GM18505 (cell line): ENCODE results near the gene PITPNC1.

ENCODE experiments used
- ATAC-seq: cut with Tn5 transposase; IDR thresholded peaks from one replicate; pipeline ENCODE4 v1.9.1; 2021; ENCODE audit not compliant: unreplicated experiment
- POLR2A ChIP-seq: IDR thresholded peaks from 4 replicates; pipeline ENCODE4 v1.6.1; 2011; ENCODE audit warnings: borderline replicate concordance; ENCODE audit not compliant: insufficient read depth, insufficient read length; ENCODE audit errors: extremely low read depth

Gene PITPNC1

DNA sequence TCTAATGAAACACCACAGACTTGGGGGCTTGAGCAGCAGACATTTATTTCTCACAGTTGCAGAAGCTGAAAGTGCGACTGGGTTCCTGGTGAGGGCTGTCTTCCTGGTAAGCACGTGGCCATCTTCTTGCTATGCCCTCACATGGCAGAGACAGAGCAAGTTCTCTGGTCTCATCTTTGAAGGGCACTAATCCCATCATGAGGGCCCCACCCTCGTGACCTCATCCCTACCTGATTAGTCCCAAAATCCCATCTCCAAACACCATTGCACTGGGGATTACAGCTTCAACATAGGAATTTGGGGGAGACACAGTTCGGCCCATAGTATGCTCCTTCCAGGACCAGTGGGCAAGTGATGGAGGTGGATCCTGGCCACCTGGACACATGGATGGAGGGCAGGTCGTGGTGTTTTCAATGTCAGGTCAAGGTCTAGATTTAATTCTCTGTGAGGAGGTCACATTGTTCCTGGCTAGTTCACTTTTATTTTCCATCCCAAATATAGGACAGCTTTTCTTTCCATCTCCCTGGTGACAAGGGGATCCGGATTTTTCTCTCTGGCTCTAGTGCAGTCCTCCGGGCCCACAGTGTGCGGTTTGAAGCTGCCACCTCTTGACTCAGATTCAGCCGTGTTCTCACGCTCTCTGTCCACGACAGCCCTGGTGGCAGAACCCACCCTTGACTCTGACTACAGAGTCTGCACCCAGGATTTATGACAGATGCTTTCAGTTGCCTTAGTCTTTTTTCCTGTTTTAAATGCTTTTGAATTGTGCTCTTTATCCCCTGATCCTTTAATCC, 180.2 kb downstream of the PITPNC1 start:
- TF ChIP-seq POLR2A, result no peak
- no peak for ATAC-seq

DNA sequence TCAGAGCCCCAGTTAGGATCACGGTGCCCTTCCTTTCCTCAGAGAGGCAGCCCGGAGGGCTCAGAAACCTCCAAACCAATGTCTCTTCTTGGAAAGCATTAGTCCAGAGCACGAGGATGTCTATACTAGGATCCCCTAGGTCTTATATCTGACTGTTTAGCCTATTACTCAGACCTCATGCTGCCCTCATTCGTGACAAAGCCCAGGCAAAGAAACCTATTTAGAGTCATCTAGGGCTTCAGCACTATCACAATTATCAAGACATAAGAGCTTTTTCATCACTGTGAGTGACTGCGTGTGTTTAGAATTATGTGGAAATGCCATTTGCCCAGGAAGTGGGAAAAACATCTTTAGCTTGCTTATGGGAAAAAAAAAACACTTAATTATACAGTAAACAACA, 180.8 kb downstream of the PITPNC1 start:
- no peak for ATAC-seq
- TF ChIP-seq POLR2A, result no peak

DNA sequence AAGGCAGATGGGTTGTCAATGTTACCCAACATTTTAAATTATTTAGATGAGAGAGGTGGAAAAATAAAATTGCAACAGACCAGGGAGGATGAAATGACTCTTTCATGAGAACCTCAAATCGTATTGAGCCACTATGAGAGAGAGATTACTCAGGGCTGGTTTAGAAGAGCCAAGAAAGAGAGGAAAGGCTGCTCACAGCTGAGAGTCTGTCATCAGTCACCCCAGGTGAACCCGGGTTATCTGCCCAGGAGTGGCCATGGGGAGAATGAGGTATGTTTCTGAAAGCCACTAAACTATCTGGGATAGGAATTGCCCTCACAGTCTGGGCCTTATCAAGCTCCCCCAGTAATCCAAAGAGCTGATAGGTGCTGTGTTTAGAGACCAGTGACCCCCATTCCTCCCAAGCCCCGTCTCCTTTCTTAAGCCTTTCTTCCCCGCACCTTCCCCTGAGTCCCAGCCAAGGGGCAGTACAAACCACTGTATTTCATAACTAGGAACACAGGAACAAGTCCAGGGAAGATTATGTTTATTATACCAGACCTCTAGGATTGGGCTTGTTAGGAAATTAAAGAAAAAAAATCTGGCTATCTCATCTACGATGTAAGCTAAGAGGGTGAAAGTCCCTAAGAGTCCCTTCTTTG, 181.8 kb downstream of the PITPNC1 start:
- TF ChIP-seq POLR2A, result no peak
- ATAC-seq, result no peak

DNA sequence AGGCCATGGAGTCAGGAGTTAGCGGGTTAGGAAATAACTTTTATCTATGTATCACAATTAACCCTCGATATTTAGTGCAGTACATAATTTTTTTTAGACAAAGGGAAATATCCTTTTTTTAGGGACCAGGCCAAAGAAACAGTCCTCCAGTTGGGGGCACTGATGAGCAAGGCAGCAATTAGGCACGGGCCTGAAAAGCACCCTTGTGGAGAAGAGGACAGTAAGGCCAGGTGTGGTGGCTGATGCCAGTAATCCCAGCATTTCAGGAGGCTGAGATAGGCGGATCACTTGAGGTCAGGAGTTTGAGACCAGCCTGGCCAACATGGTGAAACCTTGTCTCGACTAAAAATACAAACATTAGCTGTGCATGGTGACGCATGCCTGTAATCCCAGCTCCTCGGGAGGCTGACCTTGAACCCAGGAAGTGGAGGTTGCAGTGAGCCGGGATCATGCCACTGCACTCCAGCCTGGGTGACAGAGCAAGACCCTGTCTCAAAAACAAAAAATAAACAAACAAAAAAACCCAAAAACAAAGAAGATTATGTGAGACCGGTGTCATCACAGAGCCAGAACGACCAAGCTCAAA, 182.4 kb downstream of the PITPNC1 start:
- ATAC-seq, result no peak
- TF ChIP-seq POLR2A, result no peak

DNA sequence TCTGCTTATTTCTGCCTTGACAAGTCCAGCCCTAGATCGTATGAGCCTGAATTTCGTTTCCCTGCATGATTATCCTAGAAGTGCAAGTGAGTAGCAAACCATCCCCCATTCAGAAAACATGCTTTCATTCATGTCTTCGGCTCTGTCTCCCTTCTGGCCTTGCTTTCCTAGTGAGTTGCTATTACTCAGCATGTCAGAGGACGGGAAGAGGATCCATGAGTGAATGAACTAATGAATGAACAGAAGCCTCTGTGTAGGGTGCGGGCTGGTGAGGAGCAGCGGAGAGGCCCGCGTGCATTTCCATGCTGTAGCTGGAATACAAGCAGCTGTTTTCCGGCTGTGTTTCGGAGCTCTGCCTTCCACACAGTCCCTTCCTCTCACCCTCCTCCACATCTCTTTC, 184.9 kb downstream of the PITPNC1 start:
- TF ChIP-seq POLR2A, result no peak

DNA sequence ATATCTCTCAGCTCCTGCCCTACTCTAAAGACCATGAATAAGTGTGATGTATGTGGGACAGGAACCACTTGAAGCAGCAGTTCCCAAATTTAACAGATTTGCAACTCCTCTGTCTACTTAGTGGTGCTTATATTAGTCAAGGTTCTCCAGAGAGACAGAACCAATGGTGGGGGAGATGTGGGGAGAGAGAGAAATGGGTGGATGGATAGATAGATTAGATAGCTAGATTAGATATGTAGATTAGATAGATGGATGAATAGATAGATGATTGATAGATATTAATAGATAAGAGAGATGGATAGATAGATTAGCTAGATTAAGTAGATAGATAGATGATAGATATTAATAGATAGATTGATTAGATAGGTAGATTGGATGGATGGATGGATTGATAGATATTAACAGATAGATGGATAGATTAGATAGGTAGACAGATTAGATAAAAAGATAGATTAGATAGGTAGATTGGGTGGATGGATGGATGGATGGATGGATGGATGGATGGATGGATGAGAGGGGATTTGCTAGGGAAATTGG, 186.7 kb downstream of the PITPNC1 start:
- TF ChIP-seq POLR2A, result no peak
- ATAC-seq, result no peak

More for the DNA sequence above, 184.9 kb downstream of the PITPNC1 start:
- no peak for ATAC-seq

DNA sequence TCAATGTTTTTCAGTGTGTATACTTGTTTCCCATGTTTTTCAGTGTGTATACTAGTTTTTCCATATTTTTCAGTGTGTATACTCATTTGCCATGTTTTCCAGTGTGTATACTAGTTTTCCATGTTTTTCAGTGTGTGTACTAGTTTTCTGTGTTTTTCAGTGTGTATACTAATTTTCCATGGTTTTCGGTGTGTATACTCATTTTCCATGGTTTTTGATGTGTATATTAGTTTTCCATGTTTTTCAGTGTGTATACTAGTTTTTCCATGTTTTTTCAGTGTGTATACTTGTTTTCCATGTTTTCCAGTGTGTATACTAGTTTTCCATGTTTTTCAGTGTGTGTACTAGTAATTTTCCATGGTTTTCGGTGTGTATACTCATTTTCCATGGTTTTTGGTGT, 188.0 kb downstream of the PITPNC1 start:
- no peak for ATAC-seq
- no peak for TF ChIP-seq POLR2A

DNA sequence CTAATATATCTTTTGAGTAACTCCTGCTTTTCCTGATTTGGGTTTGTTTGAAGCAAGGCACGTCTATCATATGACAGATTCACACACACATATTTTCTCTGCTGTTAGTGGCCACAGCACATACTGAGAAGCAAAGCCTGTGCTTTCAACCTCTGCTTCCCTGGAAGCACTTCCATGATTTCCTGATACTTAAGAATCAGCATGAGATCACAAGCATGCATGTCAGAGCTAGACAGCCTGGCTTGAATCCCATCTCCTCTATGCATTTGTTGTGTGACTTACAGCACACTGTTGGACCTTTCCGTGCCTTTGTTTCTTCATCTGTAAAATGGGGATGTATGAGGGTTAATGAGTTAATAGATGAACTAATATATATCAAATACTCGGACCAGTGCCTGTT, 189.6 kb downstream of the PITPNC1 start:
- TF ChIP-seq POLR2A, result no peak
- ATAC-seq, result no peak

DNA sequence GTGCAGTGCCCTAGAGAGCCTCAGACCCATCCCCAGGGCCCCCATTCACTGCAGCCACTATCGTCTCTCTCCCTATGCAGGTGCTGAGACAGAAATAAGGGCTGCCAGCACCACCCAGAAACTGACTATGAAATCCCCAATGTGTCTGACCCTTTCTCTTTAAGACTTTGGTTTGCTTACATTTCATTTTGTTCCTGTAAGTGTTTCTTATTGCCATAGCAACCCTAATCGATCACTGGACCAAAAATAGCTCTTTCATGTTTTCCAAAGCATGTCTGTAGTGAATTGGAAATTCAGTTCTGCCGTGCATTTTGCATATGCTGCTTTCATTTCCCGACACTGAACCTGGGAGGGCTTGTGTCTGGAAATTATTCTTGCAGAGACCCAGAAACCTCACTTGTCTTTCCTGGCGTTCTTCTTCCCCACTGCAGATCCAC, 192.0 kb downstream of the PITPNC1 start:
- ATAC-seq, result no peak
- TF ChIP-seq POLR2A, result no peak

DNA sequence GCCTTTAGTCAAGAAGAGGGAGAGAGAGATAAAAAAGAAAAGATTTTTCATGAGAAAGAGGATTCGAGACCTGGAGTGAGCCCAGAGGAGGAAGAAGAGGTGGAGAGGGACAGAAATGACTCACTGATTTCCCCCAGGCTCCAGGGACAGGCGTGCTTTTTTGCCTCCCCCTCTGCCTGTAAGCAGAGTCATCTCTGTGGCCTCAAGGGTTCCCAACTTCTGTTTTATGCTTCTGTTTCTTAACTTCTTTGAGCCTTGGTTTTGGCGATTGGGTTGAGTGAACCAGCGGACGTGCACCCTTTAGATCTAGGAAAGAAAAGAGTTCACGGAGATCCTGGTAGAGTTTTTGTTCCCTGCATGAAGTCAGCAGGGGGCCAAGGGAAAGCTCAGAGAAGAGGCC, 192.8 kb downstream of the PITPNC1 start:
- no peak for ATAC-seq
- TF ChIP-seq POLR2A, result no peak

DNA sequence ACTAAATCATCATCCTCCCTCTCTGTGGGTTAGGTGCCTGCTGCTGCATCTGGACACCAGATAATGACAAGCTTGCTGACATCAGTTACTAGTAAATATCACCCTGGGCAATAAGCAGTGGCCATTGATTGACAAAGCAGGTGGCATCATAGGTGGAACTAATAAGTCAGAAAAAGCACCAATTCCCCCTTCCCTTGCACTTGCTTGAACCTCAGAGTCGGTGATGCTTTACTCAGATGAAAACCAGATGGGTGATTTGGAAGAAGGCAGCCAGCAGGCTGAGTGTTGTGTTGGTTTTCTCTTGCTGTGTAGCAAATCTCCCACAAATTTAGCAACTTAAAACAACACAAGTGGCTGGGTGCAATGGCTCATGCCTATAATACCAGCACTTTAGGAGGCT, 193.7 kb downstream of the PITPNC1 start:
- ATAC-seq, result no peak
- TF ChIP-seq POLR2A, result no peak

DNA sequence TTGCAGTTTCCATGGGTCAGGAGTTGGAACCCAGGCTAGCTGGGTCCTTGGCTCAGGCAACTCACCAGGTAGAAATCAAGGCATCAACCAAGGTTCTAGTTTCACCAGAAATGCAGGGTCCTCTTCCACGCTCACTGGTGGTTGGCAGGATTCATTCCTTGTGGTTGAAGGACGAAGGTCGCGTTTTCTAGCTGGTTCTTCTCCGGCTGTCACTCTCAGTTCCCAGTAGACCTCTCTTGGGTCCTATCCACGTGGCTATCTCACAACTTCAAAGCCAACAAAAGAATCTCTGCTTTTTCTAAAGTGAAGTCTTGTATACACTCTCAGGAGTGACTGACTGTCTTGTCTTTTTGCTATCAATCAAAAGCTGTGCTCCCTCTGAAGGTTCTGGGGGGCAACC, 194.4 kb downstream of the PITPNC1 start:
- no peak for TF ChIP-seq POLR2A

DNA sequence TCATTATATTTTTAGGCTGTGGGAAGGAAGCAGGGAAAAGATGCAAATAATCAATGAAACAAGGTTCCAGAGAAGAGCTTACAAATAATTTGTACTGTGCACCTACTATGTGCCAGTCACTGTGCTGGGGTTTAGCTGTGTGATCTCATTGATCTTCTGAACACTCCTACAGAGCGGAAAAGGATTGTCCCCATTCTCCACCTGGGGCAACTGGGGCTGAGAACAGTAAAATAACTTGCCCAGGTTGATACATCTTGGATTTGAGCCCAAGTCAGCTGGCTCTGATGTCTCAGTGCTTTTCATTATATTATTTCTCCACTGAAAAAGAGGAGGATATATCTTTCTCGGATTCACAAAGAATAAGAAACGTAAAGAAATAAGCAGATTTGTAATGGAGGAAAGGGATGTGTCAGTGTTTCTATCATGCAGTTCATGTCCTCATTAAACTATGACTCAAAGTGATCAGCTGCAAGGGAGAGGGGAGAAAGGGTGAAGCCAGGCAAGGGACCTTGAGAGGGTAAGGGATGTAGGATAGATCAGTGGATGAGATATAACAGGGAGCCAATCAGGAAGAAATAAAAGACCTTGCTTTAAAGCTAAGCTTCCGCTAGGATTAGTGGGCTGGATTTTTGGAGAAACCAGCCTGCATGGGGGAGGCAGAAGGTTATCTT, 197.0 kb downstream of the PITPNC1 start:
- ATAC-seq, result no peak
- no peak for TF ChIP-seq POLR2A

More for the DNA sequence above, 194.4 kb downstream of the PITPNC1 start:
- no peak for ATAC-seq
